HG02798 (cell line): Measurements from ENCODE around the gene MIER2.
"Not testable (repeated sequence)": the region's sequence is repeated elsewhere in the genome, so short reads cannot be mapped to it uniquely, and the experiment has no call there.

Experiments used
- ATAC-seq: cut with Tn5 transposase; IDR thresholded peaks from one replicate; pipeline ENCODE4 v1.9.1; 2021; ENCODE audit warnings: mild to moderate bottlenecking; ENCODE audit not compliant: unreplicated experiment, poor library complexity

Gene MIER2

GRCh38 chr19:380618-381219 lies 36.1 kb upstream of the MIER2 start:
- not testable (repeated sequence) for ATAC-seq

GRCh38 chr19:379796-380195 lies 35.2 kb upstream of the MIER2 start:
- no peak for ATAC-seq

GRCh38 chr19:378706-379105 lies 34.1 kb upstream of the MIER2 start:
- ATAC-seq: no peak

- ATAC-seq: no peak
Measured at GRCh38 chr19:377801-378581, 33.4 kb upstream of the MIER2 start.

GRCh38 chr19:376111-376470 lies 31.5 kb upstream of the MIER2 start:
- ATAC-seq: no peak

GRCh38 chr19:375395-376110 lies 31.0 kb upstream of the MIER2 start:
- ATAC-seq: no peak

GRCh38 chr19:374886-375235 lies 30.3 kb upstream of the MIER2 start:
- ATAC-seq: no peak

- ATAC-seq: no peak
Measured at GRCh38 chr19:374183-374885, 29.7 kb upstream of the MIER2 start.

GRCh38 chr19:373391-374182 lies 29.0 kb upstream of the MIER2 start:
- ATAC-seq: no peak

GRCh38 chr19:372306-372890 lies 27.8 kb upstream of the MIER2 start:
- no peak for ATAC-seq

- ATAC-seq: no peak
Measured at GRCh38 chr19:371501-372168, 27.0 kb upstream of the MIER2 start.

- no peak for ATAC-seq
Measured at GRCh38 chr19:370641-371330, 26.2 kb upstream of the MIER2 start.

GRCh38 chr19:369876-370275 lies 25.3 kb upstream of the MIER2 start:
- no peak for ATAC-seq

GRCh38 chr19:369256-369655 lies 24.7 kb upstream of the MIER2 start:
- no peak for ATAC-seq

GRCh38 chr19:368630-369024 lies 24.0 kb upstream of the MIER2 start:
- ATAC-seq: no peak

- ATAC-seq: no peak
Measured at GRCh38 chr19:367963-368629, 23.5 kb upstream of the MIER2 start.

- no peak for ATAC-seq
Measured at GRCh38 chr19:367561-367960, 23.0 kb upstream of the MIER2 start.

- ATAC-seq: no peak
Measured at GRCh38 chr19:366951-367350, 22.4 kb upstream of the MIER2 start.
